SK-N-SH (cell line): Measurements from ENCODE around the gene ZNF91. TPM values are rescaled to one million over a fixed set of nuclear protein-coding genes. Genes with fewer than 3 reads are reported as not detected.

Source experiments
- CTCF ChIA-PET: fragments of 300-600, 350-600 bp; formaldehyde crosslinking; extraction: SDS; loops from one replicate; lab custom pipeline; 2021; lab: Yijun Ruan, JAX
- POLR2A ChIA-PET: fragments of 350-600 bp; sonication (Branson Sonifier 250); formaldehyde crosslinking; extraction: SDS; loops from one replicate; lab custom pipeline; 2020; ENCODE audit warnings: antibody characterized with exemption, inconsistent platforms; lab: Yijun Ruan, JAX
- DNase-seq: peaks from one replicate; pipeline ENCODE4 v3.0.0; 2012
- H2AFZ ChIP-seq: fragments of 200-600 bp; sonication (generic); 2 replicates; pipeline ENCODE4 v1.8.1; 2016; ENCODE audit warnings: antibody characterized with exemption, mild to moderate bottlenecking, low read depth
- H3F3A ChIP-seq: fragments of 200-600 bp; sonication (generic); replicated peaks from 2 replicates; pipeline ENCODE3; 2016; ENCODE audit warnings: antibody characterized with exemption, mild to moderate bottlenecking; ENCODE audit not compliant: insufficient read depth
- H3K27ac ChIP-seq, 2 experiments: fragments of 200-500 bp in 1 of 2; fragments of 200-600 bp in 1 of 2; sonication (Bioruptor generic) in 1 of 2; sonication (generic), shearing (Covaris generic) in 1 of 2; 2 replicates each; pipeline versions ENCODE4 v1.5.1 to v1.6.1; 2014 to 2016; ENCODE audit warnings: low read depth in 2 of 2, inconsistent platforms in 1 of 2, low read length in 1 of 2, mild to moderate bottlenecking in 1 of 2, mixed read lengths in 1 of 2
- H3K27me3 ChIP-seq: fragments of 200-600 bp; sonication (generic), shearing (Covaris generic); 2 replicates; pipeline ENCODE4 v1.6.1; 2016; ENCODE audit warnings: mixed run types; ENCODE audit not compliant: insufficient read depth
- H3K36me3 ChIP-seq, 2 experiments: fragments of 200-500 bp in 1 of 2; fragments of 200-600 bp in 1 of 2; sonication (Bioruptor generic) in 1 of 2; sonication (generic) in 1 of 2; replicated peaks in 1 of 2; 2 replicates each; pipeline versions ENCODE3 to v1.5.1; 2014 to 2016; ENCODE audit warnings: low read length in 1 of 2, mild to moderate bottlenecking in 1 of 2; ENCODE audit not compliant: insufficient read depth in 2 of 2, control insufficient read depth in 1 of 2
- H3K4me1 ChIP-seq, 2 experiments: fragments of 200-500 bp in 1 of 2; fragments of 200-600 bp in 1 of 2; sonication (Bioruptor generic) in 1 of 2; sonication (generic), shearing (Covaris generic) in 1 of 2; 2 replicates each; pipeline versions ENCODE4 v1.5.1 to v1.6.1; 2014 to 2016; ENCODE audit warnings: low read depth in 1 of 2, low read length in 1 of 2, mixed run types in 1 of 2; ENCODE audit not compliant: insufficient read depth in 2 of 2, control insufficient read depth in 1 of 2
- H3K4me2 ChIP-seq: fragments of 200-600 bp; sonication (generic), shearing (Covaris generic); 2 replicates; pipeline ENCODE4 v1.6.1; 2017; ENCODE audit warnings: mixed run types
- H3K4me3 ChIP-seq, 2 experiments: fragments of 200-500 bp in 1 of 2; fragments of 200-600 bp in 1 of 2; sonication (Bioruptor generic) in 1 of 2; sonication (generic), shearing (Covaris generic) in 1 of 2; 2 replicates each; pipeline versions ENCODE4 v1.5.1 to v1.8.1; 2014 to 2016; ENCODE audit warnings: low read depth in 2 of 2, inconsistent platforms in 1 of 2, low read length in 1 of 2, mild to moderate bottlenecking in 1 of 2, mixed read lengths in 1 of 2, moderate library complexity in 1 of 2
- H3K79me2 ChIP-seq: fragments of 200-600 bp; sonication (generic); 2 replicates; pipeline ENCODE4 v1.8.1; 2017; ENCODE audit warnings: mild to moderate bottlenecking; ENCODE audit not compliant: insufficient read depth
- H3K9ac ChIP-seq: fragments of 200-600 bp; sonication (generic); 2 replicates; pipeline ENCODE4 v1.6.1; 2017; ENCODE audit warnings: mixed run types
- H3K9me2 ChIP-seq: fragments of 200-600 bp; sonication (generic); 2 replicates; pipeline ENCODE4 v1.6.1; 2017; ENCODE audit warnings: mixed run types
- H3K9me3 ChIP-seq: fragments of 200-600 bp; sonication (generic); 2 replicates; pipeline ENCODE4 v1.6.1; 2017; ENCODE audit warnings: mixed run types, mild to moderate bottlenecking, moderate library complexity
- H4K20me1 ChIP-seq: fragments of 200-600 bp; sonication (generic); 2 replicates; pipeline ENCODE4 v1.6.1; 2017; ENCODE audit warnings: mild to moderate bottlenecking, mixed run types; ENCODE audit not compliant: insufficient read depth
- ELF1 ChIP-seq: IDR thresholded peaks from 2 replicates; pipeline ENCODE4 v1.4.0; 2012
- EZH2phosphoT487 ChIP-seq: fragments of 200-600 bp; sonication (generic); IDR thresholded peaks from 2 replicates; pipeline ENCODE4 v1.6.1; 2017; ENCODE audit warnings: low read depth, mixed run types, mild to moderate bottlenecking, antibody characterized with exemption, moderate library complexity, borderline replicate concordance
- FOXJ3 ChIP-seq: sonication (generic); formaldehyde crosslinking; IDR thresholded peaks from 2 replicates; pipeline ENCODE4 v1.5.1; 2020; ENCODE audit warnings: mild to moderate bottlenecking, missing genetic modification reagents
- GABPA ChIP-seq: IDR thresholded peaks from 2 replicates; pipeline ENCODE4 v1.4.0; 2012; ENCODE audit warnings: low read depth, mild to moderate bottlenecking
- IRF3 ChIP-seq: fragments of 150-350 bp; IDR thresholded peaks from 2 replicates; pipeline ENCODE4 v1.6.1; 2016; ENCODE audit warnings: mild to moderate bottlenecking, low read depth, low read length
- JUND ChIP-seq: IDR thresholded peaks from 2 replicates; pipeline ENCODE4 v1.4.0; 2012
- RAD21 ChIP-seq: IDR thresholded peaks from 2 replicates; pipeline ENCODE4 v1.6.1; 2012; ENCODE audit warnings: mild to moderate bottlenecking, low read length
- RCOR1 ChIP-seq: fragments of 150-350 bp; IDR thresholded peaks from 2 replicates; pipeline ENCODE4 v1.6.1; 2017; ENCODE audit warnings: antibody characterized with exemption, low read length
- REST ChIP-seq: IDR thresholded peaks from 2 replicates; pipeline ENCODE4 v1.6.1; 2012; ENCODE audit warnings: mild to moderate bottlenecking, low read depth, low read length, moderate library complexity
- RXRA ChIP-seq: IDR thresholded peaks from 2 replicates; pipeline ENCODE4 v1.4.0; 2012; ENCODE audit warnings: low read depth, mild to moderate bottlenecking, borderline replicate concordance
- SIN3A ChIP-seq: IDR thresholded peaks from 2 replicates; pipeline ENCODE4 v1.6.1; 2012; ENCODE audit warnings: low read depth, mild to moderate bottlenecking, low read length, moderate library complexity, borderline replicate concordance
- TAF1 ChIP-seq: IDR thresholded peaks from 2 replicates; pipeline ENCODE4 v1.6.1; 2012; ENCODE audit warnings: low read depth, mild to moderate bottlenecking, low read length, moderate library complexity, borderline replicate concordance
- TEAD4 ChIP-seq: IDR thresholded peaks from 2 replicates; pipeline ENCODE4 v1.4.0; 2012; ENCODE audit warnings: mild to moderate bottlenecking, borderline replicate concordance; ENCODE audit not compliant: insufficient read depth
- YY1 ChIP-seq: IDR thresholded peaks from 2 replicates; pipeline ENCODE4 v1.4.0; 2012; ENCODE audit warnings: low read depth, mild to moderate bottlenecking
- WGBS: methylation state at CpG from one replicate; pipeline ENCODE4 v1.1.6; 2017; ENCODE audit warnings: low lambda C conversion rate; 5-methylcytosine and 5-hydroxymethylcytosine counted together
- polyA plus RNA-seq, 3 experiments: library from polyadenylated mRNA; depleted of rRNA; stranded (reverse); fragments of >200 nt; gene quantifications; 2 replicates each; pipeline ENCODE4 v1.2.3, GENCODE V29; 2012
- TF ChIP-seq, protein P1 (sequence below): fragments of 150-350 bp; IDR thresholded peaks from 2 replicates; pipeline ENCODE4 v1.6.1; 2017; ENCODE audit warnings: antibody characterized with exemption, low read length, low read depth, borderline replicate concordance

The ZNF91 gene
- polyA plus RNA-seq, 1 of the 3 experiments (the other 2 are of a cell fraction), result 11.8 TPM

GRCh38 chr19:23404676-23405075 lies 9.4 kb upstream of the ZNF91 start:
- Histone ChIP-seq H3F3A (no peaks in the 10 kb centered on the region), H4K20me1 (no peaks in the 10 kb centered on the region), H3K4me3 (no peak overlapping the region), H3K27ac (no peak overlapping the region; a peak in 1 of 4 replicates), H3K27me3 (no peaks in the 10 kb centered on the region), H3K9me3 (no peaks in the 10 kb centered on the region), H3K4me1 (no peaks in the 10 kb centered on the region; a peak in 1 of 4 replicates), H3K36me3 (peaks cover 0 to 4% of the 10 kb centered on the region in 2 experiments), H3K9ac (no peak overlapping the region), H2AFZ (no peak overlapping the region), H3K9me2 (no peaks in the 10 kb centered on the region), H3K4me2 (no peak overlapping the region), H3K79me2 (no peaks in the 10 kb centered on the region)
- ChIA-PET CTCF (no interaction called here), POLR2A (no interaction called here)
- DNase-seq, result no peak
- no CpG with 5 or more reads among the region's 1 CpG for WGBS
- TF ChIP-seq TEAD4 (no peak), JUND (no peak), RCOR1 (no peak), ELF1 (no peak), GABPA (no peak), RXRA (no peak), SIN3A (no peak), EZH2phosphoT487 (no peak), RAD21 (no peak), REST (no peak), IRF3 (no peak), YY1 (no peak), TAF1 (no peak), FOXJ3 (CRISPR knock-in tag) (no peak)
- TF ChIP-seq, protein P1, sequence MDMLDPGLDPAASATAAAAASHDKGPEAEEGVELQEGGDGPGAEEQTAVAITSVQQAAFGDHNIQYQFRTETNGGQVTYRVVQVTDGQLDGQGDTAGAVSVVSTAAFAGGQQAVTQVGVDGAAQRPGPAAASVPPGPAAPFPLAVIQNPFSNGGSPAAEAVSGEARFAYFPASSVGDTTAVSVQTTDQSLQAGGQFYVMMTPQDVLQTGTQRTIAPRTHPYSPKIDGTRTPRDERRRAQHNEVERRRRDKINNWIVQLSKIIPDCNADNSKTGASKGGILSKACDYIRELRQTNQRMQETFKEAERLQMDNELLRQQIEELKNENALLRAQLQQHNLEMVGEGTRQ, result no peak
